GM12878 (cell line): ENCODE measurements around the gene AP2A2. TPM values are rescaled to one million over a fixed set of nuclear protein-coding genes. Genes with fewer than 3 reads are reported as not detected.

Experiments
- ATAC-seq: fragments of 200-7000 bp; cut with Tn5 transposase; 3 replicates; pipeline ENCODE4 v1.9.1; 2020; ENCODE audit warnings: mild to moderate bottlenecking, moderate library complexity
- BruUV-seq: library from RNA; stranded (reverse); fragments of 400-500 nt; replicated peaks from 2 replicates; lab custom pipeline; 2021; lab: Mats Ljungman, UMichigan
- CTCF ChIA-PET: fragments of 300-600 bp; sonication (Branson Sonifier 250); formaldehyde crosslinking; extraction: SDS; loops from one replicate; lab custom pipeline; 2021; ENCODE audit warnings: inconsistent platforms; lab: Yijun Ruan, JAX
- POLR2A ChIA-PET: fragments of 350-600 bp; formaldehyde crosslinking; extraction: SDS; loops from one replicate; lab custom pipeline; 2021; ENCODE audit warnings: inconsistent platforms; lab: Charles Lee
- RAD21 ChIA-PET: fragments of 300-600 bp; sonication (Branson Sonifier 250); formaldehyde crosslinking; loops from one replicate; lab custom pipeline; 2023; ENCODE audit warnings: antibody characterized with exemption; ENCODE audit not compliant: unreplicated experiment; lab: Charles Lee
- SMC1A ChIA-PET: fragments of 300-600 bp; sonication (Branson Sonifier 250); formaldehyde crosslinking; loops from one replicate; lab custom pipeline; 2023; ENCODE audit not compliant: unreplicated experiment, uncharacterized antibody; lab: Charles Lee
- DNase-seq: peaks from one replicate; pipeline ENCODE4 v3.0.0-alpha.2; 2011; ENCODE audit warnings: low read depth, low spot score
- FAIRE-seq: peaks from 3 replicates; lab custom pipeline; 2011; peaks lifted over from hg19 to GRCh38; lab: Jason Lieb, UNC
- H2AFZ ChIP-seq: 2 replicates; pipeline ENCODE4 v1.6.0; 2011; ENCODE audit warnings: low read depth, low read length, control low read depth; ENCODE audit not compliant: control insufficient read depth
- H3K27ac ChIP-seq: 2 replicates; pipeline ENCODE4 v1.5.1; 2011; ENCODE audit warnings: control low read depth; ENCODE audit not compliant: control insufficient read depth, insufficient read depth
- H3K27me3 ChIP-seq, 2 experiments: replicated peaks in 1 of 2; 2 replicates each; pipeline versions ENCODE4 v1.6.0 to v1.6.1; 2011; ENCODE audit warnings: low read length in 1 of 2; ENCODE audit not compliant: control insufficient read depth in 2 of 2, insufficient read depth in 2 of 2
- H3K36me3 ChIP-seq, 2 experiments: 2 replicates each; pipeline ENCODE4 v1.5.1; 2011; ENCODE audit warnings: low read length in 1 of 2; ENCODE audit not compliant: control insufficient read depth in 2 of 2, insufficient read depth in 2 of 2
- H3K4me1 ChIP-seq: 2 replicates; pipeline ENCODE4 v1.6.1; 2011; ENCODE audit warnings: mild to moderate bottlenecking, low read length, moderate library complexity, mixed read lengths; ENCODE audit not compliant: control insufficient read depth, insufficient read depth
- H3K4me2 ChIP-seq: 2 replicates; pipeline ENCODE4 v1.6.0; 2011; ENCODE audit warnings: control low read depth; ENCODE audit not compliant: control insufficient read depth, insufficient read depth
- H3K4me3 ChIP-seq: fragments of 200-600 bp; sonication (generic); 2 replicates; pipeline ENCODE4 v1.5.1; 2016
- H3K79me2 ChIP-seq: 2 replicates; pipeline ENCODE4 v1.6.0; 2011; ENCODE audit warnings: low read length; ENCODE audit not compliant: control insufficient read depth, insufficient read depth
- H3K9ac ChIP-seq: 2 replicates; pipeline ENCODE4 v1.8.0; 2011; ENCODE audit warnings: low read length, control low read depth, mixed read lengths; ENCODE audit not compliant: control insufficient read depth, insufficient read depth
- H3K9me3 ChIP-seq: replicated peaks from 3 replicates; pipeline ENCODE4 v1.5.1; 2011; ENCODE audit warnings: mild to moderate bottlenecking, low read length; ENCODE audit not compliant: control insufficient read depth, insufficient read depth
- H4K20me1 ChIP-seq: 2 replicates; pipeline ENCODE4 v1.6.0; 2011; ENCODE audit not compliant: control insufficient read depth, insufficient read depth
- BRCA1 ChIP-seq: IDR thresholded peaks from 2 replicates; pipeline ENCODE4 v1.6.1; 2011; ENCODE audit warnings: low read depth, low read length, improper control_type of control experiment
- FOXM1 ChIP-seq: IDR thresholded peaks from 2 replicates; pipeline ENCODE4 v1.6.1; 2012; ENCODE audit warnings: low read depth, mild to moderate bottlenecking, inconsistent platforms, low read length, moderate library complexity
- HDGF ChIP-seq: fragments of 450-650 bp; IDR thresholded peaks from 2 replicates; pipeline ENCODE4 v1.6.1; 2016; ENCODE audit warnings: antibody characterized with exemption
- KAT2A ChIP-seq: conservative IDR thresholded peaks from 2 replicates; pipeline ENCODE4 v1.6.1; 2011; ENCODE audit warnings: low read depth, low read length; ENCODE audit not compliant: control insufficient read depth
- MEF2A ChIP-seq: IDR thresholded peaks from 2 replicates; pipeline ENCODE4 v1.6.1; 2011; ENCODE audit warnings: low read depth, mild to moderate bottlenecking, low read length, moderate library complexity; ENCODE audit not compliant: insufficient read depth
- NBN ChIP-seq: fragments of 450-650 bp; IDR thresholded peaks from 2 replicates; pipeline ENCODE4 v1.6.1; 2016
- PAX8 ChIP-seq: fragments of 450-650 bp; IDR thresholded peaks from 2 replicates; pipeline ENCODE4 v1.6.1; 2017; ENCODE audit warnings: mild to moderate bottlenecking, moderate library complexity
- RBBP5 ChIP-seq: fragments of 200-600 bp; sonication (generic); conservative IDR thresholded peaks from 2 replicates; pipeline ENCODE4 v1.6.1; 2016
- SIX5 ChIP-seq: IDR thresholded peaks from 2 replicates; pipeline ENCODE4 v1.6.1; 2011; ENCODE audit warnings: mild to moderate bottlenecking, low read depth, low read length, moderate library complexity; ENCODE audit not compliant: severe bottlenecking
- ZBED1 ChIP-seq: IDR thresholded peaks from 2 replicates; pipeline ENCODE4 v1.6.1; 2016; ENCODE audit warnings: borderline replicate concordance
- WGBS: methylation state at CpG from one replicate; pipeline ENCODE4 v1.1.6; 2016; ENCODE audit warnings: low lambda C conversion rate; ENCODE audit not compliant: insufficient replicate concordance, insufficient coverage; ENCODE audit errors: missing lambda C conversion rate; 5-methylcytosine and 5-hydroxymethylcytosine counted together
- in situ Hi-C: fragments of 300-500 bp; cut with MboI; formaldehyde crosslinking; loops from 9 replicates; pipeline ENCODE4 v1.14.3; 2018; ENCODE audit warnings: mixed read lengths
- intact Hi-C: fragments of 100-400 bp; cut with micrococcal nuclease; formaldehyde crosslinking; loops from one replicate; pipeline ENCODE4 v1.14.2; 2022; ENCODE audit not compliant: unreplicated experiment
- polyA plus RNA-seq, 11 experiments: library from polyadenylated mRNA; depleted of rRNA in 4 of 11; unstranded in 6 of 11; stranded (reverse) in 5 of 11; fragments of >200 nt; fragmentation: Nextera tagmentation in 4 of 11; fragmentation: Illumina TruSeq in 1 of 11; extraction: Ambion mirVana in 4 of 11; extraction: Trizol in 1 of 11; gene quantifications; 1 replicate in 1 of 11; 2 replicates in 10 of 11; pipeline versions ENCODE4 v1.2.1 to v1.2.3, GENCODE V29; 2011 to 2016; ENCODE audit warnings: inconsistent platforms in 2 of 11, missing spikeins in 2 of 11, low read depth in 1 of 11
- total RNA-seq, 4 experiments: library from RNA; depleted of rRNA in 3 of 4; stranded (reverse); fragments of >200 nt in 3 of 4; fragmentation: Illumina TruSeq in 1 of 4; extraction: Trizol in 1 of 4; gene quantifications; 2 replicates each; pipeline versions ENCODE4 v1.2.1 to v1.2.3, GENCODE V29; 2013 to 2021
- TF ChIP-seq, protein P1 (sequence below): fragments of 450-650 bp; IDR thresholded peaks from 2 replicates; pipeline ENCODE4 v1.6.1; 2017; ENCODE audit warnings: borderline replicate concordance
- TF ChIP-seq, protein P2 (sequence below): fragments of 450-650 bp; formaldehyde crosslinking; IDR thresholded peaks from 2 replicates; pipeline ENCODE4 v1.4.0; 2022; ENCODE audit warnings: mild to moderate bottlenecking, moderate library complexity
- TF ChIP-seq, protein P3 (sequence below): fragments of 450-650 bp; IDR thresholded peaks from 2 replicates; pipeline ENCODE4 v1.6.1; 2017; ENCODE audit warnings: low read depth, mild to moderate bottlenecking, moderate library complexity
- TF ChIP-seq, protein P4 (sequence below): IDR thresholded peaks from 2 replicates; pipeline ENCODE4 v1.6.1; 2012; ENCODE audit warnings: low read depth, low read length, improper control_type of control experiment

Gene AP2A2
- total and polyA plus RNA-seq, 10 of the 15 experiments (the other 5 are each of a cell fraction or from before 2014, with no cell fraction given) = 0.58 to 48.8 (median 18.2) TPM

DNA sequence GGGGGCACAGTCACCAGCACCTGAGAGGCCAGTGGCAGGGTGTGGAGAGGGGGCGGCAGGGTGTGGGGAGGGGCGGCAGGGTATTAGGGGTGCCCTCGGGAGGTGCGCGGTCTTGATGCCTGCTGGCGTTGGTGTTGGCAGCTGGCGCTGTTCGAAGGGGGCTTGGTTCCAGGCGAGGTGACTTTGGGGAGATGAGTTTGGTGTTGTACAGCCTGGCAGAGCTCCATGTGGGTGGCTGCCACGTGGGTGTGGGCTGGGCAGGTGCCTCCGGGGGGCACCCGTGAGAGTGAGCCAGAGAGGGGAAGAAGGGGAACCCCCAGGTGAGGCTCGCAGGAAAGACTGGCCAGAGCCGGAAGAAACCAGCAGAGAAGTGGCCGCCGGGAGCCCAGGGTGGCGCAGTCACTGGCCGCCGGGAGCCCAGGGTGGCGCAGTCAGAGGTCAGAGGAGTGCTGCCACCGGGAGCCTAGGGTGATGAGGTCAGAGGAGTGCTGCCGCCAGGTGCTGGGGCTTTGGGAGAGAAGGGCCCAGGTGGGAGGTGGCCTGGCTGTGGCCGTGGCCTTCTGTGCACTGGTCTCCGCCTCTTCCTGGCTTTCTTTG, 66.1 kb downstream of the AP2A2 start:
- no peak overlapping the region for H3K27ac ChIP-seq
- no peaks in the 10 kb centered on the region for H3K79me2 ChIP-seq
- no peak for TF ChIP-seq FOXM1
- TF ChIP-seq, protein P1, sequence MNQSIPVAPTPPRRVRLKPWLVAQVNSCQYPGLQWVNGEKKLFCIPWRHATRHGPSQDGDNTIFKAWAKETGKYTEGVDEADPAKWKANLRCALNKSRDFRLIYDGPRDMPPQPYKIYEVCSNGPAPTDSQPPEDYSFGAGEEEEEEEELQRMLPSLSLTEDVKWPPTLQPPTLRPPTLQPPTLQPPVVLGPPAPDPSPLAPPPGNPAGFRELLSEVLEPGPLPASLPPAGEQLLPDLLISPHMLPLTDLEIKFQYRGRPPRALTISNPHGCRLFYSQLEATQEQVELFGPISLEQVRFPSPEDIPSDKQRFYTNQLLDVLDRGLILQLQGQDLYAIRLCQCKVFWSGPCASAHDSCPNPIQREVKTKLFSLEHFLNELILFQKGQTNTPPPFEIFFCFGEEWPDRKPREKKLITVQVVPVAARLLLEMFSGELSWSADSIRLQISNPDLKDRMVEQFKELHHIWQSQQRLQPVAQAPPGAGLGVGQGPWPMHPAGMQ = no peak
- TF ChIP-seq, protein P2, sequence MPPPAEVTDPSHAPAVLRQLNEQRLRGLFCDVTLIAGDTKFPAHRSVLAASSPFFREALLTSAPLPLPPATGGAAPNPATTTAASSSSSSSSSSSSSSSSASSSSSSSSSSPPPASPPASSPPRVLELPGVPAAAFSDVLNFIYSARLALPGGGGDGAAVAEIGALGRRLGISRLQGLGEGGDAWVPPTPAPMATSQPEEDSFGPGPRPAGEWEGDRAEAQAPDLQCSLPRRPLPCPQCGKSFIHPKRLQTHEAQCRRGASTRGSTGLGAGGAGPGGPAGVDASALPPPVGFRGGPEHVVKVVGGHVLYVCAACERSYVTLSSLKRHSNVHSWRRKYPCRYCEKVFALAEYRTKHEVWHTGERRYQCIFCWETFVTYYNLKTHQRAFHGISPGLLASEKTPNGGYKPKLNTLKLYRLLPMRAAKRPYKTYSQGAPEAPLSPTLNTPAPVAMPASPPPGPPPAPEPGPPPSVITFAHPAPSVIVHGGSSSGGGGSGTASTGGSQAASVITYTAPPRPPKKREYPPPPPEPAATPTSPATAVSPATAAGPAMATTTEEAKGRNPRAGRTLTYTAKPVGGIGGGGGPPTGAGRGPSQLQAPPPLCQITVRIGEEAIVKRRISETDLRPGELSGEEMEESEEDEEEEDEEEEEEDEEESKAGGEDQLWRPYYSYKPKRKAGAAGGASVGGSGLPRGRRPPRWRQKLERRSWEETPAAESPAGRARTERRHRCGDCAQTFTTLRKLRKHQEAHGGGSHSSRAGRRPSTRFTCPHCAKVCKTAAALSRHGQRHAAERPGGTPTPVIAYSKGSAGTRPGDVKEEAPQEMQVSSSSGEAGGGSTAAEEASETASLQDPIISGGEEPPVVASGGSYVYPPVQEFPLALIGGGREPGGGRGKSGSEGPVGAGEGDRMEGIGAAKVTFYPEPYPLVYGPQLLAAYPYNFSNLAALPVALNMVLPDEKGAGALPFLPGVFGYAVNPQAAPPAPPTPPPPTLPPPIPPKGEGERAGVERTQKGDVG (CRISPR knock-in tag) = no peak
- TF ChIP-seq KAT2A = no peak
- TF ChIP-seq, protein P3, sequence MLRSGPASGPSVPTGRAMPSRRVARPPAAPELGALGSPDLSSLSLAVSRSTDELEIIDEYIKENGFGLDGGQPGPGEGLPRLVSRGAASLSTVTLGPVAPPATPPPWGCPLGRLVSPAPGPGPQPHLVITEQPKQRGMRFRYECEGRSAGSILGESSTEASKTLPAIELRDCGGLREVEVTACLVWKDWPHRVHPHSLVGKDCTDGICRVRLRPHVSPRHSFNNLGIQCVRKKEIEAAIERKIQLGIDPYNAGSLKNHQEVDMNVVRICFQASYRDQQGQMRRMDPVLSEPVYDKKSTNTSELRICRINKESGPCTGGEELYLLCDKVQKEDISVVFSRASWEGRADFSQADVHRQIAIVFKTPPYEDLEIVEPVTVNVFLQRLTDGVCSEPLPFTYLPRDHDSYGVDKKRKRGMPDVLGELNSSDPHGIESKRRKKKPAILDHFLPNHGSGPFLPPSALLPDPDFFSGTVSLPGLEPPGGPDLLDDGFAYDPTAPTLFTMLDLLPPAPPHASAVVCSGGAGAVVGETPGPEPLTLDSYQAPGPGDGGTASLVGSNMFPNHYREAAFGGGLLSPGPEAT = no peak
- TF ChIP-seq, protein P4, sequence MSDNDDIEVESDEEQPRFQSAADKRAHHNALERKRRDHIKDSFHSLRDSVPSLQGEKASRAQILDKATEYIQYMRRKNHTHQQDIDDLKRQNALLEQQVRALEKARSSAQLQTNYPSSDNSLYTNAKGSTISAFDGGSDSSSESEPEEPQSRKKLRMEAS = no peak
- no peak for TF ChIP-seq SIX5
- no peak for TF ChIP-seq NBN
- TF ChIP-seq RBBP5 = no peak
- no peak for TF ChIP-seq PAX8
- no peak for TF ChIP-seq MEF2A
- TF ChIP-seq ZBED1 = no peak
- no peak for TF ChIP-seq HDGF
- no peak for TF ChIP-seq BRCA1
- H3K27me3 ChIP-seq = no peaks in the 10 kb centered on the region
- WGBS = 78% methylated on average over 21 of the region's 24 CpGs
- BruUV-seq = no TSS peak
- H3K4me2 ChIP-seq = no peak overlapping the region
- ChIA-PET POLR2A (no interaction called here), SMC1A (no interaction called here), CTCF (no interaction called here), RAD21 (no interaction called here)
- DNase-seq (no peak), FAIRE-seq (no peak), ATAC-seq (no peak)
- H3K9me3 ChIP-seq = no peaks in the 10 kb centered on the region
- in situ Hi-C loops (no loop called here), intact Hi-C loops (no loop called here)
- H2AFZ ChIP-seq = no peak overlapping the region
- H3K4me1 ChIP-seq = peaks cover 19% of the 10 kb centered on the region
- no peak overlapping the region for H3K9ac ChIP-seq
- H3K4me3 ChIP-seq = no peak overlapping the region
- H4K20me1 ChIP-seq = no peaks in the 10 kb centered on the region
- peaks cover 10 to 25% of the 10 kb centered on the region in 2 experiments; a peak in 3 of 4 replicates for H3K36me3 ChIP-seq
